OCI-LY3 (cell line): ENCODE measurements around the gene TUBB3.

ENCODE experiments used
- CTCF ChIP-seq: fragments of 200-600, 300-600 bp; sonication (generic); IDR thresholded peaks from 2 replicates; pipeline ENCODE4 v1.5.1; 2014; ENCODE audit warnings: antibody characterized with exemption, low read length, low read depth
- EZH2phosphoT487 ChIP-seq: fragments of 200-600 bp; shearing (Covaris generic); IDR thresholded peaks from 2 replicates; pipeline ENCODE4 v1.6.1; 2018; ENCODE audit warnings: antibody characterized with exemption, mixed run types, low read depth

- TF ChIP-seq CTCF (no peak), EZH2phosphoT487 (no peak)
Observed at GRCh38 chr16:89905511-89906139, 17.5 kb upstream of the TUBB3 start.
